ENCODE data around the gene FRG1. TPM values are rescaled to one million over a fixed set of nuclear protein-coding genes. Genes with fewer than 3 reads are reported as not detected.

FRG1 gene
- total RNA-seq, 1 experiment from 2014 or later: 16.1 TPM

GRCh38 chr4:189974056-189974455 is 33.4 kb downstream of the FRG1 start:
- H3K27ac ChIP-seq (ENCODE audit: low read length): no peak overlapping the region
- TF ChIP-seq REST (IDR thresholded peaks at IDR 0.05; ENCODE audit: insufficient read depth in 1 of 2, low read depth in 2 of 2, low read length in 1 of 2): no peak
- TF ChIP-seq, protein P1, sequence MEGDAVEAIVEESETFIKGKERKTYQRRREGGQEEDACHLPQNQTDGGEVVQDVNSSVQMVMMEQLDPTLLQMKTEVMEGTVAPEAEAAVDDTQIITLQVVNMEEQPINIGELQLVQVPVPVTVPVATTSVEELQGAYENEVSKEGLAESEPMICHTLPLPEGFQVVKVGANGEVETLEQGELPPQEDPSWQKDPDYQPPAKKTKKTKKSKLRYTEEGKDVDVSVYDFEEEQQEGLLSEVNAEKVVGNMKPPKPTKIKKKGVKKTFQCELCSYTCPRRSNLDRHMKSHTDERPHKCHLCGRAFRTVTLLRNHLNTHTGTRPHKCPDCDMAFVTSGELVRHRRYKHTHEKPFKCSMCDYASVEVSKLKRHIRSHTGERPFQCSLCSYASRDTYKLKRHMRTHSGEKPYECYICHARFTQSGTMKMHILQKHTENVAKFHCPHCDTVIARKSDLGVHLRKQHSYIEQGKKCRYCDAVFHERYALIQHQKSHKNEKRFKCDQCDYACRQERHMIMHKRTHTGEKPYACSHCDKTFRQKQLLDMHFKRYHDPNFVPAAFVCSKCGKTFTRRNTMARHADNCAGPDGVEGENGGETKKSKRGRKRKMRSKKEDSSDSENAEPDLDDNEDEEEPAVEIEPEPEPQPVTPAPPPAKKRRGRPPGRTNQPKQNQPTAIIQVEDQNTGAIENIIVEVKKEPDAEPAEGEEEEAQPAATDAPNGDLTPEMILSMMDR (IDR thresholded peaks at IDR 0.05): peak; percentile 57; the same call in 1 of the 2 replicates
- in situ Hi-C loops (cut with HindIII; ENCODE audit: low pct_unique_long_range_greater_than_20kb, low sequenced_read_pairs) (no loop called here), intact Hi-C loops (cut with micrococcal nuclease; ENCODE audit: unreplicated experiment) (no loop called here)
- ATAC-seq: no peak
- no TSS peak for BruUV-seq (replicated peaks)
- no peak for DNase-seq (ENCODE audit: low read depth, low spot score)
- no peaks in the 10 kb centered on the region for H3K27me3 ChIP-seq (ENCODE audit: control insufficient read depth, insufficient read depth, low read length)
- no peak overlapping the region for H3K4me3 ChIP-seq (ENCODE audit: low read depth in 2 of 2, low read length in 2 of 2)
- H3K9me3 ChIP-seq (ENCODE audit: control insufficient read depth, insufficient read depth, low read depth, low read length): no peaks in the 10 kb centered on the region
- no peaks in the 10 kb centered on the region for H3K36me3 ChIP-seq (ENCODE audit: control insufficient read depth, insufficient read depth, low read length)
- no peaks in the 10 kb centered on the region for H3K4me1 ChIP-seq (ENCODE audit: control insufficient read depth, insufficient read depth, low read length)
- ChIA-PET POLR2A (no interaction called here), CTCF (interaction anchor here (0.6 kb wide), 1 partner anchor 20 kb away, joined by 3 read pairs; no protein-coding TSS in a partner anchor)

- no peaks in the 10 kb centered on the region for H3K9me3 ChIP-seq (ENCODE audit: control insufficient read depth, insufficient read depth, low read depth, low read length)
- DNase-seq (ENCODE audit: low read depth, low spot score): no peak
- no peak overlapping the region for H3K4me3 ChIP-seq (ENCODE audit: low read depth in 2 of 2, low read length in 2 of 2)
- no peak overlapping the region for H3K27ac ChIP-seq (ENCODE audit: low read length)
- intact Hi-C loops (cut with micrococcal nuclease; ENCODE audit: unreplicated experiment): no loop called here
- CTCF ChIA-PET: no interaction called here
- no peaks in the 10 kb centered on the region for H3K4me1 ChIP-seq (ENCODE audit: control insufficient read depth, insufficient read depth, low read length)
- POLR2A ChIA-PET: no interaction called here
- no peak for ATAC-seq
- TF ChIP-seq REST (IDR thresholded peaks at IDR 0.05; ENCODE audit: insufficient read depth in 1 of 2, low read depth in 2 of 2, low read length in 1 of 2): no peak
- no peak for TF ChIP-seq TCF7L2 (IDR thresholded peaks at IDR 0.05; ENCODE audit: low read depth, low read length)
- no peak for TF ChIP-seq POLR2AphosphoS5 (IDR thresholded peaks at IDR 0.05; ENCODE audit: low read depth, low read length)
- TF ChIP-seq SIN3A (IDR thresholded peaks at IDR 0.05; ENCODE audit: borderline replicate concordance, insufficient read depth, low read depth, low read length): no peak
- TF ChIP-seq, protein P1 (IDR thresholded peaks at IDR 0.05): no peak
- BruUV-seq (replicated peaks): no TSS peak
- no peaks in the 10 kb centered on the region for H3K36me3 ChIP-seq (ENCODE audit: control insufficient read depth, insufficient read depth, low read length)
- no peaks in the 10 kb centered on the region for H3K27me3 ChIP-seq (ENCODE audit: control insufficient read depth, insufficient read depth, low read length)
- in situ Hi-C loops (cut with HindIII; ENCODE audit: low pct_unique_long_range_greater_than_20kb, low sequenced_read_pairs): no loop called here
These were observed 38.8 kb downstream of the FRG1 start for GRCh38 chr4:189979196-189980047.

Data from Panc1 (cell line).